ENCODE data around the gene RAB27B.

DNA sequence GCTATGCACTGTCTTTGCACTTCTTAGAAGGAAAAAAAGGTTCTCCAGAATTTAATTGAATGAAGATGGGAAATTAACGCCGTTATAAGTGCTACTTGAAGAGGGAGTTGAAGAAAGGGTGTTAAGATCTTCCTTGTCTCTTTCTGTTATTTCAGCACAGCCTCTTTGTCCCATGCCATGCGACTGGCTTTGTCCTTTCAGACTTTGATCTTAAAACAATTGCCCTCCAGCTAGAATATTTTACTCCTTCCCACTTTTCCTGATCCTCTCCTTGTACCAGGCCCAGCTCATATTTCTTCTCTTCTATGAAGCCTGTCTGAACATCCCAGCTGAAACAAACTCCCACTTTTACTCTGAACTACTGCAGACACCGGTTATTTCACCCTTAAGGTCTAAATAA, 51.4 kb downstream of the RAB27B start:
- TF ChIP-seq, protein P1, sequence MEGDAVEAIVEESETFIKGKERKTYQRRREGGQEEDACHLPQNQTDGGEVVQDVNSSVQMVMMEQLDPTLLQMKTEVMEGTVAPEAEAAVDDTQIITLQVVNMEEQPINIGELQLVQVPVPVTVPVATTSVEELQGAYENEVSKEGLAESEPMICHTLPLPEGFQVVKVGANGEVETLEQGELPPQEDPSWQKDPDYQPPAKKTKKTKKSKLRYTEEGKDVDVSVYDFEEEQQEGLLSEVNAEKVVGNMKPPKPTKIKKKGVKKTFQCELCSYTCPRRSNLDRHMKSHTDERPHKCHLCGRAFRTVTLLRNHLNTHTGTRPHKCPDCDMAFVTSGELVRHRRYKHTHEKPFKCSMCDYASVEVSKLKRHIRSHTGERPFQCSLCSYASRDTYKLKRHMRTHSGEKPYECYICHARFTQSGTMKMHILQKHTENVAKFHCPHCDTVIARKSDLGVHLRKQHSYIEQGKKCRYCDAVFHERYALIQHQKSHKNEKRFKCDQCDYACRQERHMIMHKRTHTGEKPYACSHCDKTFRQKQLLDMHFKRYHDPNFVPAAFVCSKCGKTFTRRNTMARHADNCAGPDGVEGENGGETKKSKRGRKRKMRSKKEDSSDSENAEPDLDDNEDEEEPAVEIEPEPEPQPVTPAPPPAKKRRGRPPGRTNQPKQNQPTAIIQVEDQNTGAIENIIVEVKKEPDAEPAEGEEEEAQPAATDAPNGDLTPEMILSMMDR (IDR thresholded peaks at IDR 0.05): no peak
- no peak for TF ChIP-seq NFYB (CRISPR knock-in tag; conservative IDR thresholded peaks at IDR 0.05; ENCODE audit: low read depth)
- TF ChIP-seq, protein P2, sequence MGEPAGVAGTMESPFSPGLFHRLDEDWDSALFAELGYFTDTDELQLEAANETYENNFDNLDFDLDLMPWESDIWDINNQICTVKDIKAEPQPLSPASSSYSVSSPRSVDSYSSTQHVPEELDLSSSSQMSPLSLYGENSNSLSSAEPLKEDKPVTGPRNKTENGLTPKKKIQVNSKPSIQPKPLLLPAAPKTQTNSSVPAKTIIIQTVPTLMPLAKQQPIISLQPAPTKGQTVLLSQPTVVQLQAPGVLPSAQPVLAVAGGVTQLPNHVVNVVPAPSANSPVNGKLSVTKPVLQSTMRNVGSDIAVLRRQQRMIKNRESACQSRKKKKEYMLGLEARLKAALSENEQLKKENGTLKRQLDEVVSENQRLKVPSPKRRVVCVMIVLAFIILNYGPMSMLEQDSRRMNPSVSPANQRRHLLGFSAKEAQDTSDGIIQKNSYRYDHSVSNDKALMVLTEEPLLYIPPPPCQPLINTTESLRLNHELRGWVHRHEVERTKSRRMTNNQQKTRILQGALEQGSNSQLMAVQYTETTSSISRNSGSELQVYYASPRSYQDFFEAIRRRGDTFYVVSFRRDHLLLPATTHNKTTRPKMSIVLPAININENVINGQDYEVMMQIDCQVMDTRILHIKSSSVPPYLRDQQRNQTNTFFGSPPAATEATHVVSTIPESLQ (CRISPR knock-in tag; IDR thresholded peaks at IDR 0.05): no peak
- TF ChIP-seq, protein P3, sequence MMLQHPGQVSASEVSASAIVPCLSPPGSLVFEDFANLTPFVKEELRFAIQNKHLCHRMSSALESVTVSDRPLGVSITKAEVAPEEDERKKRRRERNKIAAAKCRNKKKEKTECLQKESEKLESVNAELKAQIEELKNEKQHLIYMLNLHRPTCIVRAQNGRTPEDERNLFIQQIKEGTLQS (CRISPR knock-in tag; conservative IDR thresholded peaks at IDR 0.05): no peak

Data from WTC11 (cell line).